ENCODE data around the gene MEAF6. TPM values are rescaled to one million over a fixed set of nuclear protein-coding genes. Genes with fewer than 3 reads are reported as not detected.
"Not testable (repeated sequence)": the region's sequence is repeated elsewhere in the genome, so short reads cannot be mapped to it uniquely, and the experiment has no call there.

Gene MEAF6
- total and polyA plus RNA-seq, 8 donors, result 25.8 to 76.3 (median 53.8) TPM

- no peaks in the 10 kb centered on the region for H3K27me3 ChIP-seq
- H3K4me1 ChIP-seq, result peaks cover 15 to 45% (median 22%) of the 10 kb centered on the region in 4 donors
- no peak overlapping the region for H3K27ac ChIP-seq
- no peak overlapping the region for H3K4me3 ChIP-seq
- intact Hi-C loops (cut with DNase I; ENCODE audit: low total_unique reads), result no loop called here
- WGBS, 5 donors, result 89 to 96% (median 95%) methylated on average over 6 of the region's 6 CpGs
- DNase-seq, result no peak
- no peaks in the 10 kb centered on the region for H3K9me3 ChIP-seq
- TF ChIP-seq POLR2AphosphoS5 (IDR thresholded peaks at IDR 0.05) (no peak), POLR2A (IDR thresholded peaks at IDR 0.05) (no peak), EP300 (IDR thresholded peaks at IDR 0.05) (no peak)
- TF ChIP-seq, protein P1, sequence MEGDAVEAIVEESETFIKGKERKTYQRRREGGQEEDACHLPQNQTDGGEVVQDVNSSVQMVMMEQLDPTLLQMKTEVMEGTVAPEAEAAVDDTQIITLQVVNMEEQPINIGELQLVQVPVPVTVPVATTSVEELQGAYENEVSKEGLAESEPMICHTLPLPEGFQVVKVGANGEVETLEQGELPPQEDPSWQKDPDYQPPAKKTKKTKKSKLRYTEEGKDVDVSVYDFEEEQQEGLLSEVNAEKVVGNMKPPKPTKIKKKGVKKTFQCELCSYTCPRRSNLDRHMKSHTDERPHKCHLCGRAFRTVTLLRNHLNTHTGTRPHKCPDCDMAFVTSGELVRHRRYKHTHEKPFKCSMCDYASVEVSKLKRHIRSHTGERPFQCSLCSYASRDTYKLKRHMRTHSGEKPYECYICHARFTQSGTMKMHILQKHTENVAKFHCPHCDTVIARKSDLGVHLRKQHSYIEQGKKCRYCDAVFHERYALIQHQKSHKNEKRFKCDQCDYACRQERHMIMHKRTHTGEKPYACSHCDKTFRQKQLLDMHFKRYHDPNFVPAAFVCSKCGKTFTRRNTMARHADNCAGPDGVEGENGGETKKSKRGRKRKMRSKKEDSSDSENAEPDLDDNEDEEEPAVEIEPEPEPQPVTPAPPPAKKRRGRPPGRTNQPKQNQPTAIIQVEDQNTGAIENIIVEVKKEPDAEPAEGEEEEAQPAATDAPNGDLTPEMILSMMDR (IDR thresholded peaks at IDR 0.05), result no peak
- H3K36me3 ChIP-seq, result peaks cover 37 to 82% (median 79%) of the 10 kb centered on the region in 4 donors
These were observed 34.8 kb upstream of the MEAF6 start for GRCh38 chr1:37549341-37549740.

GRCh38 chr1:37545019-37545418 is 30.5 kb upstream of the MEAF6 start:
- Histone ChIP-seq H3K27me3 (no peaks in the 10 kb centered on the region), H3K36me3 (peaks cover 34 to 97% (median 91%) of the 10 kb centered on the region in 4 donors), H3K27ac (no peak overlapping the region), H3K9me3 (no peaks in the 10 kb centered on the region), H3K4me3 (no peak overlapping the region), H3K4me1 (peaks cover 0 to 9% (median 0%) of the 10 kb centered on the region in 4 donors)
- TF ChIP-seq POLR2A (IDR thresholded peaks at IDR 0.05) (no peak), POLR2AphosphoS5 (IDR thresholded peaks at IDR 0.05) (no peak), EP300 (IDR thresholded peaks at IDR 0.05) (no peak)
- TF ChIP-seq, protein P1 (IDR thresholded peaks at IDR 0.05), result no peak
- DNase-seq, result no peak
- intact Hi-C loops (cut with DNase I; ENCODE audit: low total_unique reads), result no loop called here
- 76 to 85% (median 79%) methylated on average over 5 of the region's 5 CpGs for WGBS, 5 donors

DNA sequence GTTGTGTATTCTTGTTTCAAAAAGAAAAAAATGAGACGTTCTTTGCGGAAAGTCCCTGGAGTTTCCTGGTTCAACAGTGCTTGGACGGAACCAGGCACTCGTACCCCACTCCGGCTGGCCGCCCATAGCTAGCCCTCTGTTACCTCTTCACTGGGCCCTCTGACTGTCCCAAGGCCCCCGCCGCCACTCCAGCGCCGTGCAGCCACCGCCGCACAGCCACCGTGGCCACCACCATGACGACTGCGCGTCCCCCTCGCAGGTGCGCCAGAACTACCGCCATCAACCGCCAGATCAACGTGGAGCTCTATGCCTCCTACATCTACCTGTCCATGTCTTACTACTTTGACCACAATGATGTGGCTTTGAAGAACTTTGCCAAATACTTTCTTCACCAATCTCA is 30.0 kb upstream of the MEAF6 start:
- DNase-seq, result no peak
- Histone ChIP-seq H3K9me3 (no peaks in the 10 kb centered on the region), H3K4me3 (no peak overlapping the region), H3K27ac (no peak overlapping the region), H3K27me3 (no peaks in the 10 kb centered on the region), H3K36me3 (peaks cover 36 to 97% (median 94%) of the 10 kb centered on the region in 4 donors), H3K4me1 (peaks cover 0 to 4% (median 0%) of the 10 kb centered on the region in 4 donors)
- intact Hi-C loops (cut with DNase I; ENCODE audit: low total_unique reads), result no loop called here
- WGBS, 5 donors, result 95 to 99% (median 97%) methylated on average over 21 of the region's 21 CpGs
- no peak for TF ChIP-seq POLR2A (IDR thresholded peaks at IDR 0.05)
- no peak for TF ChIP-seq POLR2AphosphoS5 (IDR thresholded peaks at IDR 0.05)
- no peak for TF ChIP-seq EP300 (IDR thresholded peaks at IDR 0.05)
- TF ChIP-seq, protein P1 (IDR thresholded peaks at IDR 0.05), result no peak

- 93 to 96% (median 96%) methylated on average over 30 of the region's 30 CpGs for WGBS, 5 donors
- no peaks in the 10 kb centered on the region for H3K9me3 ChIP-seq
- intact Hi-C loops (cut with DNase I; ENCODE audit: low total_unique reads), result no loop called here
- no peaks in the 10 kb centered on the region for H3K27me3 ChIP-seq
- DNase-seq, result no peak
- peaks cover 0 to 10% (median 0%) of the 10 kb centered on the region in 4 donors for H3K4me1 ChIP-seq
- H3K27ac ChIP-seq, result no peak overlapping the region
- no peak overlapping the region for H3K4me3 ChIP-seq
- TF ChIP-seq POLR2A (IDR thresholded peaks at IDR 0.05), result no peak
- TF ChIP-seq POLR2AphosphoS5 (IDR thresholded peaks at IDR 0.05), result no peak
- TF ChIP-seq, protein P1 (IDR thresholded peaks at IDR 0.05), result no peak
- TF ChIP-seq EP300 (IDR thresholded peaks at IDR 0.05), result no peak
- H3K36me3 ChIP-seq, result peaks cover 35 to 97% (median 95%) of the 10 kb centered on the region in 4 donors
These were observed 25.6 kb upstream of the MEAF6 start for GRCh38 chr1:37540036-37540785.

- intact Hi-C loops (cut with DNase I; ENCODE audit: low total_unique reads); H3K4me3 ChIP-seq; H3K9me3 ChIP-seq; DNase-seq; H3K27me3 ChIP-seq; H3K27ac ChIP-seq: not testable (repeated sequence)
- Histone ChIP-seq H3K4me1 (peaks cover 2 to 18% (median 5%) of the 10 kb centered on the region in 4 donors), H3K36me3 (peaks cover 27 to 88% (median 86%) of the 10 kb centered on the region in 4 donors)
- 93 to 96% (median 94%) methylated on average over 10 of the region's 10 CpGs for WGBS, 5 donors
These were observed 24.6 kb upstream of the MEAF6 start for GRCh38 chr1:37539154-37539553.

All from stomach (tissue), 9 donors.